Right atrium auricular region (tissue), 2 donors: Measurements from ENCODE around the gene FPR3. TPM values are rescaled to one million over a fixed set of nuclear protein-coding genes. Genes with fewer than 3 reads are reported as not detected.
"Not testable (repeated sequence)": the region's sequence is repeated elsewhere in the genome, so short reads cannot be mapped to it uniquely, and the experiment has no call there.

Source experiments
- DNase-seq: peaks from one replicate; pipeline ENCODE4 v3.0.0-alpha.2; 2019; ENCODE audit warnings: low spot score
- H3K27ac ChIP-seq, 2 donors: fragments of 200-600 bp; sonication (generic); 1 replicate in 1 of 2; 2 replicates in 1 of 2; pipeline ENCODE4 v1.5.1; 2016 to 2019
- H3K27me3 ChIP-seq, 2 donors: fragments of 200-600 bp; sonication (generic); one replicate each; pipeline versions ENCODE4 v1.5.1 to v1.6.0; 2017 to 2019
- H3K36me3 ChIP-seq: fragments of 200-600 bp; sonication (generic); one replicate; pipeline ENCODE4 v1.5.1; 2016
- H3K4me1 ChIP-seq, 2 donors: fragments of 200-600 bp; sonication (generic); one replicate each; pipeline versions ENCODE4 v1.5.1 to v1.6.0; 2017 to 2019
- H3K4me3 ChIP-seq, 2 donors: fragments of 200-600 bp; sonication (generic); 1 replicate in 1 of 2; 2 replicates in 1 of 2; pipeline ENCODE4 v1.5.1; 2017 to 2019; ENCODE audit warnings: mild to moderate bottlenecking in 1 of 2, moderate library complexity in 1 of 2
- H3K9me3 ChIP-seq, 2 donors: fragments of 200-600 bp; sonication (generic); one replicate each; pipeline ENCODE4 v1.5.1; 2019
- CTCF ChIP-seq, 2 donors: fragments of 200-600 bp; sonication (generic); IDR thresholded peaks; one replicate each; pipeline ENCODE4 v1.5.1; 2019; ENCODE audit warnings: antibody characterized with exemption in 2 of 2
- total RNA-seq, 2 donors: library from RNA; depleted of rRNA; stranded (reverse); fragments of >200 nt; gene quantifications; one replicate each; pipeline ENCODE4 v1.1.0, GENCODE V29; 2016

Gene FPR3
- total RNA-seq, 2 donors from 2014 or later, result 1.4 to 14.7 TPM

- TF ChIP-seq CTCF (IDR thresholded peaks at IDR 0.05), result no peak
- Histone ChIP-seq H3K4me1 (peaks cover 0 to 48% of the 10 kb centered on the region in 2 donors), H3K27ac (peak overlapping the region; percentile 90 to 94), H3K27me3 (no peaks in the 10 kb centered on the region), H3K9me3 (no peaks in the 10 kb centered on the region), H3K4me3 (peak overlapping the region in 1 of 2 donors; percentile 2), H3K36me3 (no peaks in the 10 kb centered on the region)
- no peak for DNase-seq
Observed at GRCh38 chr19:51799774-51800472, 5.0 kb downstream of the FPR3 start.

GRCh38 chr19:51800473-51801244, 5.7 kb downstream of the FPR3 start:
- no peak for TF ChIP-seq CTCF (IDR thresholded peaks at IDR 0.05)
- Histone ChIP-seq H3K27ac (peak overlapping the region; percentile 90 to 94), H3K4me3 (peak overlapping the region in 1 of 2 donors; percentile 2), H3K36me3 (no peaks in the 10 kb centered on the region), H3K4me1 (peaks cover 0 to 50% of the 10 kb centered on the region in 2 donors), H3K27me3 (no peaks in the 10 kb centered on the region), H3K9me3 (no peaks in the 10 kb centered on the region)
- peak; percentile 94 for DNase-seq

GRCh38 chr19:51802775-51803174, 7.8 kb downstream of the FPR3 start:
- Histone ChIP-seq H3K27me3 (no peaks in the 10 kb centered on the region), H3K9me3 (no peaks in the 10 kb centered on the region), H3K27ac (peak overlapping the region in 1 of 2 donors; percentile 94), H3K4me1 (peaks cover 0 to 66% of the 10 kb centered on the region in 2 donors), H3K36me3 (no peaks in the 10 kb centered on the region), H3K4me3 (no peak overlapping the region)
- no peak for TF ChIP-seq CTCF (IDR thresholded peaks at IDR 0.05)
- DNase-seq, result no peak

- Histone ChIP-seq H3K4me1 (peaks cover 0 to 62% of the 10 kb centered on the region in 2 donors), H3K9me3 (no peaks in the 10 kb centered on the region), H3K27me3 (no peaks in the 10 kb centered on the region), H3K36me3 (no peaks in the 10 kb centered on the region), H3K4me3 (no peak overlapping the region), H3K27ac (peak overlapping the region; percentile 50 to 94)
- TF ChIP-seq CTCF (IDR thresholded peaks at IDR 0.05), result no peak
- no peak for DNase-seq
Observed at GRCh38 chr19:51803519-51803918, 8.6 kb downstream of the FPR3 start.

GRCh38 chr19:51803967-51804366, 9.0 kb downstream of the FPR3 start:
- H3K4me1 ChIP-seq, result peaks cover 0 to 57% of the 10 kb centered on the region in 2 donors
- no peak for TF ChIP-seq CTCF (IDR thresholded peaks at IDR 0.05)

GRCh38 chr19:51804789-51805188, 9.8 kb downstream of the FPR3 start:
- not testable (repeated sequence) for H3K9me3 ChIP-seq, H3K4me3 ChIP-seq, DNase-seq, H3K27me3 ChIP-seq, H3K36me3 ChIP-seq
- Histone ChIP-seq H3K27ac (peak overlapping the region; percentile 38 to 94), H3K4me1 (peaks cover 0 to 52% of the 10 kb centered on the region in 2 donors)

More at GRCh38 chr19:51803967-51804366, 9.0 kb downstream of the FPR3 start:
- no peak for DNase-seq
- Histone ChIP-seq H3K27ac (peak overlapping the region; percentile 50 to 94), H3K27me3 (no peaks in the 10 kb centered on the region), H3K4me3 (no peak overlapping the region), H3K9me3 (no peaks in the 10 kb centered on the region), H3K36me3 (no peaks in the 10 kb centered on the region)

- peak overlapping the region; percentile 38 to 94 for H3K27ac ChIP-seq
Observed at GRCh38 chr19:51805396-51805795, 10.4 kb downstream of the FPR3 start.

GRCh38 chr19:51806571-51806970, 11.6 kb downstream of the FPR3 start:
- Histone ChIP-seq H3K4me1 (peaks cover 0 to 40% of the 10 kb centered on the region in 2 donors), H3K27ac (peak overlapping the region; percentile 48 to 68)
- H3K27me3 ChIP-seq, DNase-seq, H3K9me3 ChIP-seq, H3K4me3 ChIP-seq, H3K36me3 ChIP-seq: not testable (repeated sequence)

More at GRCh38 chr19:51805396-51805795, 10.4 kb downstream of the FPR3 start:
- H3K27me3 ChIP-seq, H3K4me3 ChIP-seq, H3K9me3 ChIP-seq, DNase-seq, H3K36me3 ChIP-seq: not testable (repeated sequence)
- peaks cover 0 to 52% of the 10 kb centered on the region in 2 donors for H3K4me1 ChIP-seq
